A549 (cell line): ENCODE measurements around the gene SLC35D3. TPM values are rescaled to one million over a fixed set of nuclear protein-coding genes. Genes with fewer than 3 reads are reported as not detected.

Experiments used
- ATAC-seq, 2 experiments: fragments of 200-7000 bp in 1 of 2; fragments of >200 bp in 1 of 2; cut with Nextera tagmentation in 1 of 2; cut with Tn5 transposase in 1 of 2; 3 replicates each; pipeline versions ENCODE4 v1.8.0 to v1.9.1; 2018 to 2020; ENCODE audit warnings: mild to moderate bottlenecking in 1 of 2, moderate library complexity in 1 of 2
- CTCF ChIA-PET: fragments of 300-600 bp; sonication (Branson Sonifier 250); formaldehyde crosslinking; extraction: SDS; loops from one replicate; lab custom pipeline; 2021; ENCODE audit warnings: antibody characterized with exemption, inconsistent platforms; lab: Yijun Ruan, JAX
- POLR2A ChIA-PET: fragments of 350-600 bp; formaldehyde crosslinking; extraction: SDS; loops from one replicate; lab custom pipeline; 2021; ENCODE audit warnings: antibody characterized with exemption, inconsistent platforms; lab: Yijun Ruan, JAX
- DNase-seq, 2 experiments: peaks; one replicate each; pipeline versions ENCODE4 v3.0.0 to v3.0.0-alpha.2; 2011 to 2016; ENCODE audit warnings: low read depth in 1 of 2, low spot score in 1 of 2
- FAIRE-seq: peaks from 2 replicates; lab custom pipeline; 2011; peaks lifted over from hg19 to GRCh38; lab: Jason Lieb, UNC
- H3K27ac ChIP-seq, 2 experiments: fragments of >200 bp; sonication (Bioruptor Twin); formaldehyde crosslinking; 3 replicates each; pipeline ENCODE4 v1.5.1; 2016 to 2017
- H3K4me1 ChIP-seq: fragments of >200 bp; sonication (Bioruptor Twin); formaldehyde crosslinking; 3 replicates; pipeline ENCODE4 v1.6.1; 2016
- H3K4me2 ChIP-seq: fragments of >200 bp; sonication (Bioruptor Twin); formaldehyde crosslinking; 3 replicates; pipeline ENCODE4 v1.6.1; 2016
- H3K4me3 ChIP-seq: fragments of >200 bp; sonication (Bioruptor Twin); formaldehyde crosslinking; 3 replicates; pipeline ENCODE4 v1.5.1; 2016
- H3K9me3 ChIP-seq: fragments of >200 bp; sonication (Bioruptor Twin); formaldehyde crosslinking; 3 replicates; pipeline ENCODE4 v1.6.1; 2016
- CBX2 ChIP-seq: fragments of 200-600 bp; sonication (generic); IDR thresholded peaks from 2 replicates; pipeline ENCODE4 v1.6.1; 2016; ENCODE audit warnings: low read depth, mild to moderate bottlenecking, borderline replicate concordance
- CHD4 ChIP-seq: fragments of 200-600 bp; sonication (generic); IDR thresholded peaks from 2 replicates; pipeline ENCODE4 v1.6.1; 2016; ENCODE audit warnings: antibody characterized with exemption, mild to moderate bottlenecking, borderline replicate concordance
- EHMT2 ChIP-seq: fragments of 200-600 bp; sonication (generic); IDR thresholded peaks from 2 replicates; pipeline ENCODE4 v1.6.1; 2016; ENCODE audit warnings: antibody characterized with exemption, low read depth, mild to moderate bottlenecking, moderate library complexity
- ELK1 ChIP-seq: fragments of 150-350 bp; IDR thresholded peaks from 2 replicates; pipeline ENCODE4 v1.6.1; 2014; ENCODE audit warnings: low read depth, mild to moderate bottlenecking, low read length
- EP300 ChIP-seq, 2 experiments: fragments of >200 bp; sonication (Bioruptor Twin); formaldehyde crosslinking; IDR thresholded peaks; 2 replicates in 1 of 2; 3 replicates in 1 of 2; pipeline ENCODE4 v1.6.1; 2016 to 2017
- GATA3 ChIP-seq: IDR thresholded peaks from 2 replicates; pipeline ENCODE4 v1.6.1; 2012; ENCODE audit warnings: borderline replicate concordance
- HEYL ChIP-seq: fragments of 250-450 bp; sonication (Bioruptor Pico); IDR thresholded peaks from 2 replicates; pipeline ENCODE4 v1.8.0; 2021; ENCODE audit warnings: mild to moderate bottlenecking, moderate library complexity
- HOXA7 ChIP-seq: fragments of 250-450 bp; sonication (Bioruptor Pico); IDR thresholded peaks from 2 replicates; pipeline ENCODE4 v1.5.0; 2020; ENCODE audit warnings: mild to moderate bottlenecking, moderate library complexity
- HOXB13 ChIP-seq: fragments of 250-450 bp; sonication (Bioruptor Pico); IDR thresholded peaks from 2 replicates; pipeline ENCODE4 v1.5.0; 2020; ENCODE audit warnings: low read depth, mild to moderate bottlenecking, moderate library complexity
- HOXB5 ChIP-seq: fragments of 250-450 bp; sonication (Bioruptor Pico); IDR thresholded peaks from 2 replicates; pipeline ENCODE4 v1.5.0; 2020; ENCODE audit warnings: mild to moderate bottlenecking, moderate library complexity
- JUNB ChIP-seq: fragments of >200 bp; sonication (Bioruptor Twin); formaldehyde crosslinking; IDR thresholded peaks from 2 replicates; pipeline ENCODE4 v1.6.1; 2016
- KDM5A ChIP-seq: fragments of 200-600 bp; sonication (generic); IDR thresholded peaks from 2 replicates; pipeline ENCODE4 v1.6.1; 2016; ENCODE audit warnings: antibody characterized with exemption, mild to moderate bottlenecking
- MAZ ChIP-seq: fragments of 150-350 bp; IDR thresholded peaks from 2 replicates; pipeline ENCODE4 v1.6.1; 2014; ENCODE audit warnings: antibody characterized with exemption, low read depth, low read length, borderline replicate concordance
- POLR2AphosphoS2 ChIP-seq: conservative IDR thresholded peaks from 2 replicates; pipeline ENCODE4 v1.6.1; 2012; ENCODE audit warnings: low read length, improper control_type of control experiment, inconsistent platforms
- RARB ChIP-seq: fragments of 250-450 bp; sonication (Bioruptor Pico); IDR thresholded peaks from 2 replicates; pipeline ENCODE4 v1.8.0; 2021; ENCODE audit warnings: mild to moderate bottlenecking, moderate library complexity
- REST ChIP-seq: fragments of 200-600 bp; sonication (generic); IDR thresholded peaks from 2 replicates; pipeline ENCODE4 v1.6.1; 2016; ENCODE audit warnings: antibody characterized with exemption, mild to moderate bottlenecking, moderate library complexity
- RFX5 ChIP-seq: fragments of 450-650 bp; IDR thresholded peaks from 2 replicates; pipeline ENCODE4 v1.7.1; 2014; ENCODE audit warnings: antibody characterized with exemption, mild to moderate bottlenecking, moderate library complexity
- SREBF2 ChIP-seq: fragments of 450-650 bp; IDR thresholded peaks from 2 replicates; pipeline ENCODE4 v1.6.1; 2014; ENCODE audit warnings: mild to moderate bottlenecking, moderate library complexity
- TFCP2L1 ChIP-seq: fragments of 250-450 bp; sonication (Bioruptor Pico); IDR thresholded peaks from 2 replicates; pipeline ENCODE4 v1.5.0; 2021; ENCODE audit warnings: mild to moderate bottlenecking
- ZNF302 ChIP-seq: fragments of 250-450 bp; sonication (Bioruptor Pico); IDR thresholded peaks from 2 replicates; pipeline ENCODE4 v1.9.0; 2021; ENCODE audit warnings: inconsistent platforms, mild to moderate bottlenecking, moderate library complexity
- WGBS: methylation state at CpG from one replicate; pipeline ENCODE4 v1.1.6; 2017; ENCODE audit errors: missing lambda C conversion rate; 5-methylcytosine and 5-hydroxymethylcytosine counted together
- polyA plus RNA-seq, 4 experiments: library from polyadenylated mRNA; depleted of rRNA in 3 of 4; stranded (reverse); fragments of >200 nt; fragmentation: RNase III in 1 of 4; extraction: RNeasy Plus Mini Kit Qiagen cat#74134 plus additional on column Dnase treatment in 1 of 4; gene quantifications; 2 replicates in 3 of 4; 3 replicates in 1 of 4; pipeline ENCODE4 v1.2.3, GENCODE V29; 2011 to 2017
- TF ChIP-seq, protein P1 (sequence below): fragments of >200 bp; sonication (Bioruptor Twin); formaldehyde crosslinking; IDR thresholded peaks from 2 replicates; pipeline ENCODE4 v1.6.1; 2016
- TF ChIP-seq, protein P2 (sequence below): IDR thresholded peaks from 2 replicates; pipeline ENCODE4 v1.6.1; 2012; ENCODE audit warnings: low read depth, borderline replicate concordance

Gene SLC35D3
- polyA plus RNA-seq, 2 of the 4 experiments (the other 2 are of a cell fraction), result not detected

DNA sequence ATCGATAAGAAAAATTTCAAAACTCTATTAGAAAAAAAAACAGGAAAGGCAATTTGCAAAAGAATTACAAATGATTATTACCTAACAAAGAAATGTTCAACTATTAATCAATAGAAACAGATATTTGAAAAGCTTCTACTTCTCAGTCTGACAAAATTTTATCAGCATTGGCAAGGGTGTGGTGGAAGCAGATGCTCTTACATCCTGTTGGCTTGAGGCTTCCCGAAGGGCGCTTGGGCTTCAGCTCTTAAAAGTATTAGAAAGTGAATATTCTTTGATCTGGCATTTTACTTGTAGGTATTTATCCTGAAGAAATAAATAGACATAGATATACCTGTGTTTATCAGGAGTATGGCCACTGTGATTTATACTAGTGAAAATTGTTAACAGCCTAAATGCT lies 38.7 kb downstream of the SLC35D3 start:
- FAIRE-seq (no peak), DNase-seq (no peak), ATAC-seq (no peak)
- Histone ChIP-seq H3K4me3 (no peak overlapping the region), H3K4me1 (no peaks in the 10 kb centered on the region), H3K9me3 (no peaks in the 10 kb centered on the region), H3K27ac (no peak overlapping the region), H3K4me2 (no peak overlapping the region)
- 94% methylated on average over 3 of the region's 3 CpGs for WGBS
- POLR2A ChIA-PET, result no interaction called here
- TF ChIP-seq EP300 (IDR thresholded peaks at IDR 0.05) (no peak), JUNB (no peak), RARB (CRISPR knock-in tag) (no peak), RFX5 (no peak), MAZ (no peak), POLR2AphosphoS2 (no peak), CHD4 (no peak), GATA3 (no peak), REST (no peak), HOXB5 (CRISPR knock-in tag) (no peak), SREBF2 (no peak), EHMT2 (no peak)
- TF ChIP-seq, all 56 proteins: peak for 0
- CTCF ChIA-PET, result no interaction called here

GRCh38 chr6:136961848-136962247 lies 39.7 kb downstream of the SLC35D3 start:
- ATAC-seq (no peak), FAIRE-seq (no peak), DNase-seq (no peak)
- Histone ChIP-seq H3K4me1 (no peaks in the 10 kb centered on the region), H3K4me3 (no peak overlapping the region), H3K4me2 (no peak overlapping the region), H3K9me3 (no peaks in the 10 kb centered on the region), H3K27ac (no peak overlapping the region)
- TF ChIP-seq TFCP2L1 (no peak), CHD4 (no peak), HOXA7 (CRISPR knock-in tag) (no peak), HEYL (no peak), ZNF302 (CRISPR knock-in tag) (no peak), ELK1 (no peak), JUNB (no peak), HOXB13 (CRISPR knock-in tag) (no peak), CBX2 (no peak), EP300 (IDR thresholded peaks at IDR 0.05) (no peak), KDM5A (no peak)
- TF ChIP-seq, protein P1, sequence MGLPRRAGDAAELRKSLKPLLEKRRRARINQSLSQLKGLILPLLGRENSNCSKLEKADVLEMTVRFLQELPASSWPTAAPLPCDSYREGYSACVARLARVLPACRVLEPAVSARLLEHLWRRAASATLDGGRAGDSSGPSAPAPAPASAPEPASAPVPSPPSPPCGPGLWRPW, result no peak
- TF ChIP-seq, protein P2, sequence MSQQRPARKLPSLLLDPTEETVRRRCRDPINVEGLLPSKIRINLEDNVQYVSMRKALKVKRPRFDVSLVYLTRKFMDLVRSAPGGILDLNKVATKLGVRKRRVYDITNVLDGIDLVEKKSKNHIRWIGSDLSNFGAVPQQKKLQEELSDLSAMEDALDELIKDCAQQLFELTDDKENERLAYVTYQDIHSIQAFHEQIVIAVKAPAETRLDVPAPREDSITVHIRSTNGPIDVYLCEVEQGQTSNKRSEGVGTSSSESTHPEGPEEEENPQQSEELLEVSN, result no peak
- WGBS, result 58% methylated on average over 5 of the region's 5 CpGs
- ChIA-PET CTCF (no interaction called here), POLR2A (no interaction called here)
